Measurements from ENCODE around the gene FHAD1. TPM values are rescaled to one million over a fixed set of nuclear protein-coding genes. Genes with fewer than 3 reads are reported as not detected.
"Not testable (repeated sequence)": the region's sequence is repeated elsewhere in the genome, so short reads cannot be mapped to it uniquely, and the experiment has no call there.

FHAD1 gene
- total RNA-seq, 1 donor from 2014 or later: not detected

DNA sequence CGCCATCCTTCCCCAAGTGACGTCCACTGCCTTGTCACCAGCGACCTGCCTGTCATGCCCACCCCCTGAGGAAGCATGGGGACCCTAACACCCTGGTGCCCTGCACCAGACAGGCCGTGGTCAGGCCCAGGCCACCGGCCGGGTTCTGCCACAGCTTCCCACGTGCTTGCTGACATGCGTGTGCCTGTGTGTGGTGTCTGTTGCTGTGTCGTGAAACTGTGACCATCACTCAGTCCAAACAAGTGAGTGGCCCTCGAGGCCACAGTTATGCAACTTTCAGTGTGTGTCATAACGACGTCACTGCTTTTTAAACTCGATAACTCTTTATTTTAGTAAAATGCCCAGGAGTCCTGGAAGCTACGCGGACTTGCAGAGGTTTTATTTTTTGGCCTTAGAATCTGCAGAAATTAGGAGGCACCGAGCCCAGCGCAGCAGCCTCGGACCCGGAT, 182.7 kb downstream of the FHAD1 start:
- DNase-seq: no peak
- intact Hi-C loops (cut with DNase I): loop anchor here (2.0 kb wide), 1 partner anchor 105 kb away; no protein-coding TSS in a partner anchor

DNA sequence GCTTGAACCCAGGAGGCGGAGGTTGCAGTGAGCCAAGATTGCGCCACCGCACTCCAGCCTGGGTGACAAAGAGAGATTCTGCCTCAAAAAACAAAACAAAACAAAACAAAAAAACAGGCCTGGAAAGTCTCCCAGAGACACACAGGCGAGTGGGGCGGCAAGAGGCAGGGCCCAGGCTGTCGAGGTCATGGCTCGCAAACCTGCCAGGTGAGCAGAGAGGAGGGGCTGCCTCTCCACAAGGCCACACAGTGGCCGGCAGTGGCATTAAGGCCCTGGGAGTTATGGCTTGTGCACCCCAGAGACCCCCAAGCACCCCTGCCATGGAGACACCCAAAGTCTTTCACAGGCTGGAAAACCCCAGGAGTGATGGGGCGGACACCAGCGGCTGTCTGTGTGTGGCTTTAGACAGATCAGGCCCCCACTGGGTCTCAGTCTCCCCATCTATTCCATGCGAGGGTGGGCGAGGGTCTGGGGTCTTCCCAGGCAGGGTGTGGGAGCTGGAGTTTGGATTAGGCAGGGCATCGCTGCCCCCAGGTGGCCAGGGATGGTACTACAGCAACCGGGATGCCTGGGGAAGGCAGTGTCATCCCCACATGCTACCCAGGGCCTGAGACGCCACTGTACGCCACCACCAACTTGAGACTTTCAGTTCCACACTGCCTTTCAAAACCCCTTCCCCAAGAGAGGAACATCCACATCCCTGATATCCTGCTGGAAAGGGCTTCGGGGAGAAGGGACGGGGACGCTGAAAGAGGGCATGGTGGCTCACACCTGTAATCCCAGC, 184.0 kb downstream of the FHAD1 start:
- DNase-seq: peak; percentile 83
- intact Hi-C loops (cut with DNase I): loop anchor here (2.0 kb wide), 1 partner anchor 106 kb away; no protein-coding TSS in a partner anchor

More for the DNA sequence above, 182.7 kb downstream of the FHAD1 start:
- no peak for ATAC-seq (ENCODE audit: poor library complexity)

DNA sequence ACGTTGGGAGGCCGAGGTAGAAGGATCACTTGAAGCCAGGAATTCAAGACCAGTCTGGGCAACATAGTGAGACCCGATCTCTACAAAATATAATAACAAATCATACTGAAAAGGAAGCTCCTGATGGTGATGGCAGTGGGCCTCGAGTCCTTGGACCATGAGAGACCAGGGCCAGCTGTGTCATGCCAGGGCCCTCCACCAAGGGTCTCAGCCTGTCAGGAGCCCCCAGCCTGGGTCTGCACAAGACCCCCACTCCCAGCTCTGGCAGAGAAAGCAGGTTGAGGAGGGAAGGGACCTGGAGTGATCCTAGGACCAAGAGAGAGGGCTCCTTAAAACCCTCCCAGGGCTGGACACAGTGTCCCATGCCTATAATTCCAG, 184.5 kb downstream of the FHAD1 start:
- no peak for DNase-seq
- ATAC-seq (ENCODE audit: poor library complexity): no peak
- intact Hi-C loops (cut with DNase I): loop anchor here (2.0 kb wide), 1 partner anchor 107 kb away; no protein-coding TSS in a partner anchor

More for the DNA sequence above, 184.0 kb downstream of the FHAD1 start:
- ATAC-seq (ENCODE audit: poor library complexity): peak; percentile 78

DNA sequence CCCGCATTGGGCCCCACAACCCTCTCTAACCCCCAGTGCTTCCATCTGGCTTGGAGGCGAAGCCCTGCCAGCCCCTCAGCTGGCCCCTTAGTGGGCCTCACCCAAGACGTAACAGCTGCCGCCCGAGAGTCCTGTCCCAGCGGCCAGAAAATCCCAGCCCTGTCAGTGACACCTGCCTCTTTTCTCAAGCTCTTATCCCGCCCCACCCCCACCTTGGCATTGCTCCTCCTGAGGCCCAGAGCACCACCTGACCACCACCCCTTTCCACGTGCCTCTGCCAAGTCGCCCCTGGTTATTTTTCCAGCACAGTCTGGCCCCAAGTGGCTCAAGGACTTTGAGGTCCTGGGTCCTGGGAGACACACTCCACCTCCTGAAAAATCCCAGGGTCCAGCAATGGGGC, 185.3 kb downstream of the FHAD1 start:
- DNase-seq (no peak), ATAC-seq (ENCODE audit: poor library complexity) (no peak)
- intact Hi-C loops (cut with DNase I): no loop called here

DNA sequence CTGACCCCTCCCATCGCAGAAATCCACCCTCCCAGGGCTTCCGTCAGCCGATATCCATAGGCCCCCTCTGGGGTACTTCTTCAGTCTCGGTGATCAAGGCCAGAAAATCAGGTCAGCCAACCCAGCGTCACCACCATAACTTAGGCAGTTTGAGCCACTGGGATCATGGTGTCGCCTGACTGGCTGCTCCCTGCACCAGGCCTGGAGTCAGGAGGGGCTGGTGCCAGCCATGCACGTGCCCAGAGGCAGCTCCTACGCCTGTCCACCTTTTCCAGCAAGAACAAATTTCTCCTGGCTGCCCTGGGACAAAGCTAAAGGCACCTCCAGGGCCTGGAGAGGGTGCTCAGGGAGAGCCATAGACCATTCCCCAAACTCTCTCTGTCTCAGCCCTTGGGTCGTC, 186.4 kb downstream of the FHAD1 start:
- DNase-seq (no peak), ATAC-seq (ENCODE audit: poor library complexity) (no peak)
- intact Hi-C loops (cut with DNase I): no loop called here

DNA sequence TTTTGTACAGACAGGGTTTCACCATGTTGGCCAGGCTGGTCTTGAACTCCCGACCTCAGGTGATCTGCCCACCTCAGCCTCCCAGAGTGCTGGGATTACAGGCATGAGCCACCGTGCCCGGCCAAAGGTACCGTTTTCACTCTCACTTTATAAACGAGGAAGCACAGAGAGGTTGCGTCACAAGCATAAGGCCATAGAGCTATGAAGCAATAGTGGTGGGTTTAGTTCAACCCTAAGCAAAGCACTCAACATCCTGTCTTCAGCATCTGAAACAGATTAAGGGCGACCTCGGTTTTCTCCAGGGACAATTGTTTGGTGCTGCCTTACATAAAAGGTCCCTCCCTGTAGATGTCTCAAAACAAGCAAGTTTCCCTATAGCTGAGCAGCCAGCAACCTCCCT, 187.7 kb downstream of the FHAD1 start:
- ATAC-seq (ENCODE audit: poor library complexity); intact Hi-C loops (cut with DNase I): not testable (repeated sequence)

DNA sequence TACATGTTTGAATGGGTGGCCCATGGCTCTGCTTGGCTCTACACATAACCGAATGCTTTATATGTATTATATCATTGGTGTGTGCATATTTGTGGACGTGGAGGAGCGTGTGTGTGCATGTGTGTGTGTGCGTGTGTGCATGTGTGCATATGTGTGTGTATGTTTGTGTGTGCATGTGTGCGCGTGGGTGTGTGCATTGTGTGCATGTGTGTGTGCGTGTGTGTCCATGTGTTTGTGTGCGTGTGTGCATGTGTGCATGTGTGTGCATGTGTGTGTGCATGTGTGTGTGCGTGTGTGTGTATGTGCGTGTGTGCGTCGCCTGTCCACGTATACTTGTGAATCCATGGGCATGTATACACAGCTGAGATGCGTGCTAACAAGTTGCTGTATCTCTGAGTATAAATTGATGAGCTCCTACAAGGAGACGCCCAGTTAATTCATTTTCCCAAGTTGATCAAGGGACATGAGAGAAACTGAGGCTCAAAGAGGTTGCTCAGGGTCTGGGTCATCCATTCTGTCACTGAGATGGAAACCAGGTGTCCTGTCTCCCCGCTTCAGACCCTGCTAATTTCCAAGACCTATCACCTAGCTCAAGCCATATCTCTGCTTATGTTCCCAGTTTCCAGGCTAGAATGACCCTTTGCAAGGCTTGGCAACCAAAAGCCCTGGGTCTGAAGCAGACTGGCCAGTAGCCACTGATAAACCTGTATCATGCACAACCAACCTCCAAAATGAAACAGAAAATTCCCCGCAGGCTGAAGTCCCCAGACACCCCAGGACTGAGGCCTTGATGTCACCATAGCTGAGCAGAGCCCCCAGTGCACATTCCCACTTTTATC, 188.4 kb downstream of the FHAD1 start:
- ATAC-seq (ENCODE audit: poor library complexity) (no peak), DNase-seq (no peak)
- intact Hi-C loops (cut with DNase I): no loop called here

More for the DNA sequence above, 187.7 kb downstream of the FHAD1 start:
- not testable (repeated sequence) for DNase-seq

DNA sequence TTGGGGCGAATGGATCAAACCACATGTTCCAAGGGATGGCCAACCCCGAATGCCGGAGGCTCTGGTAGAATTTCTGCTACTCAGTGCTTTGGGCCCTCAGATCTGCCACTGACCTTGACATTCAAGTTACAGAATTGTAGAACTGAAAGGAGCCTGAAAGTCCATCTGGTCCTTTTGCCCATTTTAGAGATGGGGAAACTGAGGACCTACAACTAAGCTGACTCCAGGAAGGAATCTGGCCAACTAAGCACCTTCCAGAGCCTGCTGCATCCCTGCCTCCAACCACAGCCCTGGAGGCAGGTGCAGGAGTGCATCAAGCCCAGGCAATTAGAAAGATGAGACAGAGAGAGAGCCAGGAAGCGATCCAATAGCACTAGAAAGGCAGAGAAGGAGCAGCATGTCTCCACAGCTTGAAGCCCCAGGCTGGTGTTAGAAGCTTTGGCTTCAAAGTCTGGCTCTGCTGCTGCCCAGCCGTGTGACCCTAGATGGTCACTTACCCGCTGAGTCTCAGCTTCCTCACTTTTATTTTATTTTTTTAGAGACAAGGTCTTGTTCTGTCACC, 189.9 kb downstream of the FHAD1 start:
- intact Hi-C loops (cut with DNase I): no loop called here
- ATAC-seq (ENCODE audit: poor library complexity) (no peak), DNase-seq (no peak)

DNA sequence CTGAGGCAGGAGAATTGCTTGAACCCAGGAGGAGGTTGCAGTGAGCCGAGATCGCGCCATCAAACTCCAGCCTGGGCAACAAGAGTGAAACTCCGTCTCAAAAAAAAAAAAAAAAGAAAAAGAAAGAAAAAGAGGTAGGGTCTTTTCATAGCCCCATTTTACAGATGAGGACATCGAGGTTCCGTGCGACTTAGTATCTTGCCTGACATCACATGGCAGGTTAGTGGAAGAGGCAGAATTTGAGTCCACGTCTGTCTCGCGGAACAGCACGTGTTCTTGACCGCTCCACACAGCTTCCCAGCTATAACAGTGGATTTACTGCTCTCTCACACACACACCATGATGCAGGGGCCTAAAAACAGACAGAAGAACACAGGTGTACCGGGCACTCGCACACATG, 192.3 kb downstream of the FHAD1 start:
- DNase-seq: no peak
- ATAC-seq (ENCODE audit: poor library complexity): no peak
- intact Hi-C loops (cut with DNase I): no loop called here

DNA sequence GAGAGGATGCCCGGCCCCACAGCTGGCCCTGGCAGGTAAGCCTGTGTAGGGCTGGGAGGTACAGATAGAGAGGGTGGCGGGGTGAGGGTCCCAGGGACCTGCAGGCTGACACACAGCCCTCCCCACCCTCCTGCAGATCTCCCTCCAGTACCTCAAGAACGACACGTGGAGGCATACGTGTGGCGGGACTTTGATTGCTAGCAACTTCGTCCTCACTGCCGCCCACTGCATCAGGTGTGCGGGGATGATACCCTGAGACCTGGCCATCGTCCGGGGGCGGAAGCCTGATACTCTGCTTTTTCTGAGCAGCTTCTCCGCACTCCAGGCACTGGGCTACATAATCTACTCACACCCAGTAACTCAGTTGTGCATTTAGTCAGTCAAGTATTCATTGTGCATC, 193.3 kb downstream of the FHAD1 start:
- intact Hi-C loops (cut with DNase I): no loop called here
- ATAC-seq (ENCODE audit: poor library complexity) (no peak), DNase-seq (no peak)

DNA sequence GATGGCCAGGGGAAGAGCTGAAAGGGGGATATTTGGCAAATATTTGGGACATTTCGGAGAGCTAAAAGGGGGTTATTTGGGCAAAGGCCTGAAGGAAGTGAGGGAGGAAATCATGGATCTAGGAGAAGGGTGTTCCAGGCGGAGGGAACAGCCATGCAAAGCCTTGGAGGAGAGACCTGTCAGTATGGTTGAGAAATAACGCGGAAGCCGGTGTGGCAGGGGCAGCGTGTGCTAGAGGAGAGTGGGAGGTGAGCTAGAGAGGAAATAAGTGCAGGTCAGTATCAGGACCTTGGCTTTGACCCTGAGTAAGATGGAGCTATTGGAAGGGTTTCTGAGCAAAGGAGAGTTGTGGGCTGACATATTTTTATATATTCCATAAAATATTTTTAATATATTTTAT, 194.2 kb downstream of the FHAD1 start:
- DNase-seq (no peak), ATAC-seq (ENCODE audit: poor library complexity) (no peak)
- intact Hi-C loops (cut with DNase I): no loop called here

DNA sequence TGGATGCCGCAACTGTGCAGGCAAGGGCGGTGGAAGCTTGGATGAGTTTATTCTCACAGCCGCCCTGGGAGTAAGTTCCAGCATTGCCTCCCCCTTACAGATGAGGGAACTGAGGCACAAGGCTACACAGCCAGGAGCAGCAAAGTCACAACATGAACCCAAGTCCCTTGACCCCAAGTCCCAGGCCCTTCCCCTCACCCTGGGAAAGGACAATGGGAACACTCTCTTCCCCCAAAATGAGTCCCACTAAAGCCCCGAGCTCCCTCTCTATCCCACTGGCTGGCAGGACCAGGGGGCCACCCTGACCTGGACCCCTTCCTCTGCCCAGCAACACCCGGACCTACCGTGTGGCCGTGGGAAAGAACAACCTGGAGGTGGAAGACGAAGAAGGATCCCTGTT, 195.1 kb downstream of the FHAD1 start:
- intact Hi-C loops (cut with DNase I): no loop called here
- ATAC-seq (ENCODE audit: poor library complexity): no peak
- DNase-seq: no peak

DNA sequence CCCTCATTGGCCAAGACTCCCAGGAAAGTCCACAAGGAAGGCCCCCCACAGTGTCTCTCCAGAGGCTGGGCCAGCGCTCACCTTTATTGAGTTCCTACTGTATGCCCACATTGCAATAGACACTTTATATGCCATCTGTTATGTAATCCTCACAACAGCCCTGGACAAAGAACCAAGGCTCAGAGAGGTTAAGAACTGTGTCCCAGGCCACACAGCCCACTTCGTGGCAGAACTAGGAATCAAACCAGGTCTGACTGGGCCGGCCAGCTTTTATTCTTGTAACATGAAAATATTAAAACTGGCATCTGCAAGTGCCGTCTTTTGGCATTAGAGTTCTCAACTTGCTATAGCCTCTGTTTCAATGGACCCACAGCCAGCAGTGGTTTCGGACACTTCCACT, 195.7 kb downstream of the FHAD1 start:
- no peak for ATAC-seq (ENCODE audit: poor library complexity)
- intact Hi-C loops (cut with DNase I): no loop called here
- no peak for DNase-seq

DNA sequence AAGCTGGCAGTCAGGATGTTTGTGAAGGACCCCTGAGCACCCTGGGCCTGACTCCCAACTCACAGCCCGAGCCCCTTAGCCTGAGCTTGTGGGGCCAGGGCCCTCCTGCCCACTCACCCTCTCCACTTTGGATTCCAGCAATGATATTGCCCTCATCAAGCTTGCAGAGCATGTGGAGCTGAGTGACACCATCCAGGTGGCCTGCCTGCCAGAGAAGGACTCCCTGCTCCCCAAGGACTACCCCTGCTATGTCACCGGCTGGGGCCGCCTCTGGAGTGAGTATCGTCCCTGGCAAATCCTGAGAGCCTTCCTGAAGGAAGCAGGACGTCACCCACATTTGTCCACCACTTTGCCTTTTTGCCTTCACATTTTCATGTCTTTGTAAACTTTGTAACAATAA, 196.3 kb downstream of the FHAD1 start:
- no peak for DNase-seq
- ATAC-seq (ENCODE audit: poor library complexity): no peak
- intact Hi-C loops (cut with DNase I): no loop called here

DNA sequence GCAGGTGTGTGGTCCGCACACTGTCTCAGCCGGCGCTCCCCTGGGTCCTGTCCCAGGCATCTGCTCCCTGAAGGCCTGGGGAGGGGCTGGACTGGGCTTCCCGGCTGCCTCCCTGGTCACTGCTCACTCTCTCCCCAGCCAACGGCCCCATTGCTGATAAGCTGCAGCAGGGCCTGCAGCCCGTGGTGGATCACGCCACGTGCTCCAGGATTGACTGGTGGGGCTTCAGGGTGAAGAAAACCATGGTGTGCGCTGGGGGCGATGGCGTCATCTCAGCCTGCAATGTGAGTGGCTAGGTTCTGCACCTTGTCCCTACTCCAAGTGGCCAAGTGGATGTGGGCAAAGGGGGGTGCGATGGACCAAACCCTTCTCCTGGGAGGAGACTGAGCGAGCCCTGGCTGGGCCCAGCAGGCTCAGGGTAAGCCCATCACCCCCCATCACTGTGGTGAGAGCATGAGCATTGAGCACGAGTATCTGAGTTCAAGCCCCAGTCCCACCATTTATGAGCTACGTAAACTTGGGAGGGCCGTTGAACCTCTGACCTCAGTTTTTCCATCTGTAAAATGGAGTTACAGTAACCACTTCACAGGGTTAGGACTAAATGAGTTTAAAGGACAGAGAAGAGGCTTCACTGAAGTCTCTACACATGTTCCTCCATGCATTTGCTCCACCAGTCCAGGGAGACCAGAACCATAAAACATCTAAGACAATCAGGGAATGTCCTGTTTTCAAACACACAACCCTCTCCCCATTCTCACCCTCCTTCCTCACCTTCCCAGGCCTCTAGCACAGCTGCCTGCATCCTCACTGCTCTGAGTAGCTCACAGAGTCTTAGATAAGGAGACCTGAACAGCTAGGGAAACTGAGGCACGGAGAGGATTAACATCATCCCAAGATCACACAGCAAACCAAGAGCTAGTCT, 197.7 kb downstream of the FHAD1 start:
- ATAC-seq (ENCODE audit: poor library complexity): no peak
- intact Hi-C loops (cut with DNase I): no loop called here
- no peak for DNase-seq

DNA sequence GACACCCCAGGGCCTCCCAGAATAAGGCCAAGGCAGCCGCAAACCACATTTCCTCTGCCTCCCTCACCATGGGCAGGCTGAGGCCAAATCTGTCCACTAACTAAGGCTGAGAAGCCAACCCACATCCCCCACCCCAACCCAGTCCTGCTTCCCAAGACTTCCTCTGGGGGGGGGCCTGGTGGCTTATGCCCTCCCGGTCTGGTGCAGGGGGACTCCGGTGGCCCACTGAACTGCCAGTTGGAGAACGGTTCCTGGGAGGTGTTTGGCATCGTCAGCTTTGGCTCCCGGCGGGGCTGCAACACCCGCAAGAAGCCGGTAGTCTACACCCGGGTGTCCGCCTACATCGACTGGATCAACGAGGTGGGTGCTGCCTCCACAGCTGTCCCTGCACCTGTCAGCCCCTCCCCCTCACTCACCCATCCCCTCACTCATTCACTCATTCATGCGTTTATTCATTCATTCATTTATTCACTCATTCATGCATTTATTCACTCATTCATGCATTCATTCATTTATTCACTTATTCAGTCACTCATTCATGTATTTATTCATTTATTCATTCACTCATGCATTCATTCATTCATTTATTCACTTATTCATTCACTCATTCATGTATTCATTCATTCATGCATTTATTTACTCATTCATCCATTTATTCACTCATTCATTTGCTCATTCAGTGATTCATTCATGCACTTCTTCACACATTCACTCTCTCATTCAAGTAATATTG, 198.5 kb downstream of the FHAD1 start:
- DNase-seq (no peak), ATAC-seq (ENCODE audit: poor library complexity) (no peak)
- intact Hi-C loops (cut with DNase I): no loop called here

DNA sequence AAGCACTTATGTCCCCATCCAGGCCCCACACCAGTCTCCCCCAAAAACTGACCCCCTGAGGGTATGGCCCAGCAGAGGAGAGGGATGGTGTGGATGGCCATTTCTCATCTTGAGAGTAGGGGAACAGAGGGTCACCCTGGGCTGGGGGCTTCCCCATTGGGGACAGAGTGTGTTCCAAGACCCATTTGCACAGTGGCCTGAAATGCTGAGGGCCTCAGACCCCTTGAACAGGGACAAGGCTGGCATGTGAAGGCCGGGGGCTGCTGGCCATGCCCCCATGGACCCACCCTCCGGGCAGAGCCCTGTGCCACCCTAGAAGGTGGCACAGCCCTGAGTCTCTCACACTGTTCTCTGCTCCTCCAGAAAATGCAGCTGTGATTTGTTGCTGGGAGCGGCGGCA, 199.2 kb downstream of the FHAD1 start:
- no peak for DNase-seq
- intact Hi-C loops (cut with DNase I): no loop called here
- ATAC-seq (ENCODE audit: poor library complexity): no peak
